Panc1 (cell line): Measurements from ENCODE around the gene PLA2G2D. TPM values are rescaled to one million over a fixed set of nuclear protein-coding genes. Genes with fewer than 3 reads are reported as not detected.

Source experiments
- ATAC-seq: fragments of 200-7000 bp; cut with Tn5 transposase; 2 replicates; pipeline ENCODE4 v1.9.1; 2020; ENCODE audit warnings: mild to moderate bottlenecking, moderate library complexity
- BruUV-seq: library from RNA; stranded (reverse); fragments of 400-500 nt; replicated peaks from 2 replicates; lab custom pipeline; 2021; lab: Mats Ljungman, UMichigan
- CTCF ChIA-PET: fragments of 300-600 bp; sonication (Branson Sonifier 250); formaldehyde crosslinking; loops from one replicate; lab custom pipeline; 2022; ENCODE audit warnings: antibody characterized with exemption; lab: Charles Lee
- POLR2A ChIA-PET: fragments of 300-600 bp; sonication (Branson Sonifier 250); formaldehyde crosslinking; loops from one replicate; lab custom pipeline; 2022; ENCODE audit warnings: antibody characterized with exemption; lab: Charles Lee
- DNase-seq: peaks from one replicate; pipeline ENCODE4 v3.0.0-alpha.2; 2010; ENCODE audit warnings: low read depth, low spot score
- H3K27ac ChIP-seq: 2 replicates; pipeline ENCODE4 v1.5.1; 2011; ENCODE audit warnings: mild to moderate bottlenecking, low read length, inconsistent platforms
- H3K27me3 ChIP-seq: fragments of 200-500 bp; sonication (Bioruptor generic); 2 replicates; pipeline ENCODE4 v1.6.0; 2014; ENCODE audit warnings: low read length, inconsistent platforms; ENCODE audit not compliant: control insufficient read depth, insufficient read depth
- H3K36me3 ChIP-seq: fragments of 200-500 bp; sonication (Bioruptor generic); 2 replicates; pipeline ENCODE4 v1.5.1; 2014; ENCODE audit warnings: inconsistent platforms, mild to moderate bottlenecking, low read length, moderate library complexity; ENCODE audit not compliant: control insufficient read depth, insufficient read depth
- H3K4me1 ChIP-seq: 2 replicates; pipeline ENCODE4 v1.5.1; 2011; ENCODE audit warnings: inconsistent platforms, mild to moderate bottlenecking, low read length, moderate library complexity; ENCODE audit not compliant: control insufficient read depth, insufficient read depth
- H3K4me3 ChIP-seq, 2 experiments: 2 replicates each; pipeline ENCODE4 v1.5.1; 2011 to 2012; ENCODE audit warnings: low read depth in 2 of 2, low read length in 2 of 2, mild to moderate bottlenecking in 2 of 2, inconsistent platforms in 1 of 2, moderate library complexity in 1 of 2
- H3K9me3 ChIP-seq: fragments of 200-500 bp; sonication (Bioruptor generic); 2 replicates; pipeline ENCODE4 v1.5.1; 2014; ENCODE audit warnings: low read depth, mild to moderate bottlenecking, inconsistent platforms, low read length, moderate library complexity; ENCODE audit not compliant: control insufficient read depth, insufficient read depth
- POLR2AphosphoS5 ChIP-seq: IDR thresholded peaks from 2 replicates; pipeline ENCODE4 v1.6.1; 2012; ENCODE audit warnings: mild to moderate bottlenecking, low read depth, low read length, moderate library complexity
- REST ChIP-seq, 2 experiments: IDR thresholded peaks; 2 replicates each; pipeline ENCODE4 v1.6.1; 2011 to 2012; ENCODE audit warnings: low read depth in 2 of 2, control low read depth in 1 of 2, low read length in 1 of 2, mild to moderate bottlenecking in 1 of 2, moderate library complexity in 1 of 2; ENCODE audit not compliant: insufficient read depth in 1 of 2
- SIN3A ChIP-seq: IDR thresholded peaks from 2 replicates; pipeline ENCODE4 v1.6.1; 2012; ENCODE audit warnings: low read depth, mild to moderate bottlenecking, low read length, moderate library complexity, borderline replicate concordance; ENCODE audit not compliant: insufficient read depth
- TCF7L2 ChIP-seq: IDR thresholded peaks from 2 replicates; pipeline ENCODE4 v1.6.1; 2011; ENCODE audit warnings: mild to moderate bottlenecking, low read depth, low read length, inconsistent platforms
- in situ Hi-C: cut with HindIII; loops from 2 replicates; pipeline ENCODE4 v1.10.0; 2016; ENCODE audit warnings: low sequenced_read_pairs, low pct_unique_long_range_greater_than_20kb
- intact Hi-C: fragments of 100-400 bp; cut with micrococcal nuclease; formaldehyde crosslinking; loops from one replicate; pipeline ENCODE4 v1.10.0; 2022; ENCODE audit not compliant: unreplicated experiment
- total RNA-seq: library from RNA; stranded (reverse); gene quantifications from one replicate; pipeline ENCODE4 v1.2.1, GENCODE V29; 2021; ENCODE audit not compliant: unreplicated experiment
- TF ChIP-seq, protein P1 (sequence below): fragments of 450-650 bp; IDR thresholded peaks from 2 replicates; pipeline ENCODE4 v1.5.1; 2017; ENCODE audit warnings: mild to moderate bottlenecking

Gene PLA2G2D
- total RNA-seq, 1 experiment from 2014 or later, result not detected

DNA sequence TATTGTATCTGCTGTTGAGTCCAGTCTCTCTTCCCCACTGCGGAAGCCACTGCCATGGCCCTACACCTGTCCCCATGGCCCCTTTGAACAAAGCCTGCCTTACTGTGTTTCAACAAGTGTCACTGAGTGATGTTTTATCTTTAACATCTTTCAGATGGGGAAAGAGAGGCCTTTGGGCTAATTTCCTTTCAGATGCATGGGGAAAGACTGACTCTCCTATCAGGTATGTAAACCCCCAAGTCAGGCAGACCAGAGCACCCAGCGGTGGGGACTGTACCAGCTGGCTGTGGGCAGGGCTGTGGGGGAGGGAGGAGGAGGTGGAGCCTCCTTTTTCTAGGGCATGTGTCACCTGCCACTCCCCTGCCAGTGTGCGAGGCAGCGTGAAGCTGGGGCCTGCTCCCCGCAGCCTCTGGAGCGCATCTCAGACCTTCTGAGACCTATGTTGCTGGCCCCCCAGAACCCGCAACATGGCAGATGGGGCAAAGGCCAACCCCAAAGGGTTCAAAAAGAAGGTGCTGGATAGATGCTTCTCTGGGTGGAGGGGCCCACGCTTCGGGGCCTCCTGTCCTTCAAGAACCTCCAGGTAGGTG, 19.7 kb upstream of the PLA2G2D start, which contains the start of gene PLA2G2F:
Gene PLA2G2F, plus strand, starts transcription at position 363 of the 590 bp plus-strand sequence. Its CDS starts 105 bp downstream, at position 468.
- ATAC-seq (no peak), DNase-seq (no peak)
- CTCF ChIA-PET, result no interaction called here
- intact Hi-C loops (no loop called here), in situ Hi-C loops (no loop called here)
- POLR2A ChIA-PET, result no interaction called here
- Histone ChIP-seq H3K4me1 (no peaks in the 10 kb centered on the region), H3K27ac (no peak within 1 kb of the TSS), H3K36me3 (no peaks in the 10 kb centered on the region), H3K4me3 (no peak within 1 kb of the TSS), H3K9me3 (no peaks in the 10 kb centered on the region), H3K27me3 (no peaks in the 10 kb centered on the region)
- no TSS peak for BruUV-seq
- no peak for TF ChIP-seq TCF7L2
- TF ChIP-seq REST (IDR thresholded peaks at IDR 0.05; ENCODE audit: insufficient read depth in 1 of 2, low read depth in 2 of 2, low read length in 1 of 2), result no peak
- TF ChIP-seq SIN3A, result no peak
- TF ChIP-seq, protein P1, sequence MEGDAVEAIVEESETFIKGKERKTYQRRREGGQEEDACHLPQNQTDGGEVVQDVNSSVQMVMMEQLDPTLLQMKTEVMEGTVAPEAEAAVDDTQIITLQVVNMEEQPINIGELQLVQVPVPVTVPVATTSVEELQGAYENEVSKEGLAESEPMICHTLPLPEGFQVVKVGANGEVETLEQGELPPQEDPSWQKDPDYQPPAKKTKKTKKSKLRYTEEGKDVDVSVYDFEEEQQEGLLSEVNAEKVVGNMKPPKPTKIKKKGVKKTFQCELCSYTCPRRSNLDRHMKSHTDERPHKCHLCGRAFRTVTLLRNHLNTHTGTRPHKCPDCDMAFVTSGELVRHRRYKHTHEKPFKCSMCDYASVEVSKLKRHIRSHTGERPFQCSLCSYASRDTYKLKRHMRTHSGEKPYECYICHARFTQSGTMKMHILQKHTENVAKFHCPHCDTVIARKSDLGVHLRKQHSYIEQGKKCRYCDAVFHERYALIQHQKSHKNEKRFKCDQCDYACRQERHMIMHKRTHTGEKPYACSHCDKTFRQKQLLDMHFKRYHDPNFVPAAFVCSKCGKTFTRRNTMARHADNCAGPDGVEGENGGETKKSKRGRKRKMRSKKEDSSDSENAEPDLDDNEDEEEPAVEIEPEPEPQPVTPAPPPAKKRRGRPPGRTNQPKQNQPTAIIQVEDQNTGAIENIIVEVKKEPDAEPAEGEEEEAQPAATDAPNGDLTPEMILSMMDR, result no peak
- no peak for TF ChIP-seq POLR2AphosphoS5

DNA sequence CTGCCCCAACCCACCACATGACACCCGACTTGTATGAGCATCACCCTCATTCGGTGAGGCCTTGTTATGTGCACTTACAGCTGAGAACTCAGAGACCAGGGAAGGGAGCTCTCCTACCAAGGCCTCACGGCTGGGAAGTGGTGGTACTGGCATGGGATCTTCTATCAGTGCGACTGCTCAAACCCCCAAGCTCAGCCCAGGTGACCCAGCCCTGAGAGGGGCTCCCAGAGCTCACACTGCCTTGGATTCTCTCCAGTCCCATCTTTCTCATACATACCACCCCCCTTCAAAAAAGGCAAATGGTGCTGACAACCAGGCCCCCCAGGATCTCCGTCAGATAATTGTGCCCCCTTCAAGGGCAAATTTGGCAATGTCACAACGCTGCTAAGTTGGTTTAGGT, 19.0 kb upstream of the PLA2G2D start:
- Histone ChIP-seq H3K9me3 (no peaks in the 10 kb centered on the region), H3K27me3 (no peaks in the 10 kb centered on the region), H3K4me3 (no peak overlapping the region), H3K27ac (no peak overlapping the region), H3K36me3 (no peaks in the 10 kb centered on the region), H3K4me1 (no peaks in the 10 kb centered on the region)
- DNase-seq (no peak), ATAC-seq (no peak)
- ChIA-PET POLR2A (interaction anchor here (0.6 kb wide), 1 partner anchor 20 kb away, joined by 3 read pairs; no protein-coding TSS in a partner anchor), CTCF (no interaction called here)
- intact Hi-C loops, result no loop called here
- no TSS peak for BruUV-seq
- in situ Hi-C loops, result no loop called here
- TF ChIP-seq, protein P1, result no peak
- TF ChIP-seq REST (IDR thresholded peaks at IDR 0.05; ENCODE audit: insufficient read depth in 1 of 2, low read depth in 2 of 2, low read length in 1 of 2), result no peak
- TF ChIP-seq POLR2AphosphoS5, result no peak
- no peak for TF ChIP-seq SIN3A
- TF ChIP-seq TCF7L2, result no peak
